Measurements from ENCODE around the gene USP10. TPM values are rescaled to one million over a fixed set of nuclear protein-coding genes. Genes with fewer than 3 reads are reported as not detected.

Gene USP10
- total and polyA plus RNA-seq, 7 donors = 17.1 to 64.3 (median 43.9) TPM

DNA sequence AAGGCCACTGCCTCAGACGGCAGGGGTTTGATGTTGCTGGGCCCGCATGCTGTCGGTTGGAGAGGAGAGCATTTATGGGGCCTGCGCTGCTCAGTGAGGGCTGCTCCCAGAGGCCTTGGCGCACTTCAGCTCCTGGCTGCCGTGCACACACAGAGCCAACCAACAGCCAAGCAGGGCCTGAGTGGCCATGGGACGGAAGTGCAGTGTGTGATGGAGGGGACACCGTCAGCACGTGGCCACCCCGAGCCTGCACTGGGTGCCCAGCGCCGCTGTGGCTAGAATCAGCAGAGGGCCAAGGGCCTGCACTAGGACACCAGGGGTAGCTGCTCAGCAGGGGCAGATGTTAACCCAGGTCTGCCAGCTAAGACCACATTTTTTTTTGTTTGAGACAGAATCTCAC, 29.7 kb upstream of the USP10 start:
- peaks cover 0 to 6% (median 2%) of the 10 kb centered on the region in 4 donors for H3K4me1 ChIP-seq
- 92% methylated on average over 12 of the region's 12 CpGs for WGBS, 2 donors
- TF ChIP-seq EP300 (IDR thresholded peaks at IDR 0.05) (no peak), POLR2A (IDR thresholded peaks at IDR 0.05) (no peak), POLR2AphosphoS5 (IDR thresholded peaks at IDR 0.05) (no peak)
- TF ChIP-seq, protein P1, sequence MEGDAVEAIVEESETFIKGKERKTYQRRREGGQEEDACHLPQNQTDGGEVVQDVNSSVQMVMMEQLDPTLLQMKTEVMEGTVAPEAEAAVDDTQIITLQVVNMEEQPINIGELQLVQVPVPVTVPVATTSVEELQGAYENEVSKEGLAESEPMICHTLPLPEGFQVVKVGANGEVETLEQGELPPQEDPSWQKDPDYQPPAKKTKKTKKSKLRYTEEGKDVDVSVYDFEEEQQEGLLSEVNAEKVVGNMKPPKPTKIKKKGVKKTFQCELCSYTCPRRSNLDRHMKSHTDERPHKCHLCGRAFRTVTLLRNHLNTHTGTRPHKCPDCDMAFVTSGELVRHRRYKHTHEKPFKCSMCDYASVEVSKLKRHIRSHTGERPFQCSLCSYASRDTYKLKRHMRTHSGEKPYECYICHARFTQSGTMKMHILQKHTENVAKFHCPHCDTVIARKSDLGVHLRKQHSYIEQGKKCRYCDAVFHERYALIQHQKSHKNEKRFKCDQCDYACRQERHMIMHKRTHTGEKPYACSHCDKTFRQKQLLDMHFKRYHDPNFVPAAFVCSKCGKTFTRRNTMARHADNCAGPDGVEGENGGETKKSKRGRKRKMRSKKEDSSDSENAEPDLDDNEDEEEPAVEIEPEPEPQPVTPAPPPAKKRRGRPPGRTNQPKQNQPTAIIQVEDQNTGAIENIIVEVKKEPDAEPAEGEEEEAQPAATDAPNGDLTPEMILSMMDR (IDR thresholded peaks at IDR 0.05) = no peak
- intact Hi-C loops (cut with DNase I) = loop anchor here (5.0 kb wide), 1 partner anchor 302 kb away; no protein-coding TSS in a partner anchor
- H3K27ac ChIP-seq = no peak overlapping the region
- no peak for DNase-seq
- H3K4me3 ChIP-seq = no peak overlapping the region
- H3K9me3 ChIP-seq = no peaks in the 10 kb centered on the region
- H3K36me3 ChIP-seq = peaks cover 0 to 18% (median 4%) of the 10 kb centered on the region in 4 donors
- H3K27me3 ChIP-seq = no peaks in the 10 kb centered on the region

DNA sequence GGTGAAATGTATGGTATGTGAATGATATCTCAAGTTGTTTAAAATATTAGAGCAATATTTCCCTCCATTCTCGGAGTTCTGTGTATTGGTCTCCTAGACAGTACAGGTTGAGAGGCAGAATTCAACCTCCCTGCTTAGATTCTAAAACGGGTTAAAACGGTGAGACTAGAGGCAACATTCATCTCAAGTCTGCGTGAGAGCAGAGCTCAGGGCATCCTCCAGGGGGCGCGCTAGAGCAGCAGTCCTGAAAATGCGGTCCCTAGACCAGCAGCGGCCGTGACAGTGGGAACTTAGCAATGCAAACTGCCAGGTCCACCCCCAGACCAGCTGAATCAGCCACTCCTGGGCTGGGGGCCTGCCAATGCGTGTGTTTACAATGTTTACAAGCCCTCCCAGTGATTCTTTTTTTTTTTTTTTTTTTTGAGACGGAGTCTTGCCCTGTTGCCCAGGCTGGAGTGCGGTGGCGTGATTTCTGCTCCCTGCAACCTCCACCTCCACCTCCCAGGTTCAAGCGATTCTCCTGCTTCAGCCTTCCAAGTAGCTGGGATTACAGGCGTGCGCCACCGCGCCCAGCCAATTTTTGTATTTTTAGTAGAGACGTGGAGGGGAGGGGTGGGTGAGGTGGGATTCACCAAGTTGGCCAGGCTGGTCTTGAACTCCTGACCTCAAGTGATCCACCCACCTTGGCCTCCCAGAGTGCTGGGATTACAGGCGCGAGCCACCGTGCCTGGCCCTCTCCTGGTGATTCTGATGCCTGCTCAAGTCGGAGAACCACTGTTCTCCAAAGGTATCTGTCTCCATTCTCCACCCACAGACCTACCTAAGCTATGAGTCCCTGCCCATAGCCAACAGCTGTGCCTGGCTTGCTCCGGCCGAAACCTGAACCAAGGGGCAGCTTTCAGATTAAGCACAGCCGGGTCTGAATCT, 27.3 kb upstream of the USP10 start:
- no peaks in the 10 kb centered on the region for H3K36me3 ChIP-seq
- H3K4me1 ChIP-seq = peaks cover 0 to 6% (median under 1%) of the 10 kb centered on the region in 4 donors
- H3K9me3 ChIP-seq = no peaks in the 10 kb centered on the region
- H3K27ac ChIP-seq = no peak overlapping the region
- TF ChIP-seq, protein P1 (IDR thresholded peaks at IDR 0.05) = peak; percentile 81 to 89 (median 88)
- no peak for TF ChIP-seq POLR2A (IDR thresholded peaks at IDR 0.05)
- 48 to 58% methylated on average over 26 of the region's 26 CpGs for WGBS, 2 donors
- no peak overlapping the region for H3K4me3 ChIP-seq
- intact Hi-C loops (cut with DNase I) = loop anchor here (1.0 to 5.0 kb wide), 2 partner anchors 54 to 300 kb away; no protein-coding TSS in a partner anchor
- H3K27me3 ChIP-seq = no peaks in the 10 kb centered on the region
- DNase-seq = peak; percentile 89

DNA sequence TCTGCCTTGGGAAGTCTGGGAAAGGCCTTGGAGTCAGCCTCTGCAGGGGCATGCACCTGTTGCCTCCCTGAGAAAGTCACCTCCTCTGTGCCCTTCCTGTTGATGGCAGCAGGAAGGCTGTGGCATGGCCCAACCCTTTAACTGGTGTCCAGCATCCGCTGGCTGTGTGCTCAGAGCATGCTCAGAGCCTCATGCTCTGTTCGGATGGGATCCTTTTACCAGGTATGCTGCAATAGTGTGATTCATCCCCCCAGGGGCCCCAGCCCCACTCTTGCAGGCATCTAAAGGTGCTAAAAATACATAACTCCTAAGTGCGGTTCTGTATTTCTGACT, 26.6 kb upstream of the USP10 start:
- Histone ChIP-seq H3K27me3 (no peaks in the 10 kb centered on the region), H3K27ac (no peak overlapping the region), H3K4me3 (no peak overlapping the region), H3K4me1 (peaks cover 0 to 6% (median 0%) of the 10 kb centered on the region in 4 donors), H3K36me3 (no peaks in the 10 kb centered on the region), H3K9me3 (no peaks in the 10 kb centered on the region)
- TF ChIP-seq, protein P1 (IDR thresholded peaks at IDR 0.05) = no peak
- TF ChIP-seq EP300 (IDR thresholded peaks at IDR 0.05) (no peak), POLR2A (IDR thresholded peaks at IDR 0.05) (no peak), POLR2AphosphoS5 (IDR thresholded peaks at IDR 0.05) (no peak)
- intact Hi-C loops (cut with DNase I) = loop anchor here (5.0 kb wide), 1 partner anchor 299 kb away; no protein-coding TSS in a partner anchor
- WGBS, 2 donors = 93 to 96% methylated on average over 3 of the region's 3 CpGs
- DNase-seq = no peak

DNA sequence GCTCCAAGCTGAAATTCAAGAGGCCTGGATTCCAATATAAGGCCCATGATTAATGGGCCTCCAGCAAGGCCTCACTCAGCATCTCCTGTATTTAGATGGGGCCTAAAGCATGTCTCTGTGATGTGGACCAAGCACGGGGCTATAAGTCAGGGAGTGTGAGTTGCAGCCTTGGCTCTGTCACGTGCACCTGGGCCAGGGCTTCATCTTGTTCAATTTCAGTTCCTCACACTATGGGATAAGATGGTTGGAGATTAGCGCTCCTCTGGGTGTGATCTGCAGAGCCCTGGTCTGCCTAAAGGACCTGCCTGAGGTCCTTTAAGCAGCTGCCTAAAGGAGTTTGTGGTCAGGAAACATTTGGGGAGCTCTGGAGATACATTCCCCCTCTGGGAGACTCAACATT, 26.2 kb upstream of the USP10 start:
- Histone ChIP-seq H3K27me3 (no peaks in the 10 kb centered on the region), H3K4me3 (no peak overlapping the region), H3K36me3 (no peaks in the 10 kb centered on the region), H3K9me3 (no peaks in the 10 kb centered on the region), H3K27ac (no peak overlapping the region), H3K4me1 (peaks cover 0 to 6% (median 0%) of the 10 kb centered on the region in 4 donors)
- DNase-seq = no peak
- TF ChIP-seq POLR2A (IDR thresholded peaks at IDR 0.05) (no peak), EP300 (IDR thresholded peaks at IDR 0.05) (no peak), POLR2AphosphoS5 (IDR thresholded peaks at IDR 0.05) (no peak)
- TF ChIP-seq, protein P1 (IDR thresholded peaks at IDR 0.05) = no peak
- WGBS, 2 donors = 82 to 88% methylated on average over 3 of the region's 3 CpGs
- intact Hi-C loops (cut with DNase I) = loop anchor here (5.0 kb wide), 1 partner anchor 299 kb away; no protein-coding TSS in a partner anchor

Data from sigmoid colon (tissue), 7 donors.